Stimulated activated CD8-positive, alpha-beta memory T cell treated with anti-CD3 and anti-CD28 coated beads, Interleukin-15, amount 100 ng/mL, for 1 hour (primary cell): Measurements from ENCODE around the gene RRM1.
"Not testable (repeated sequence)": the region's sequence is repeated elsewhere in the genome, so short reads cannot be mapped to it uniquely, and the experiment has no call there.

ENCODE experiments used
- DNase-seq: peaks from one replicate; pipeline ENCODE4 v3.0.0-alpha.2; 2020; ENCODE audit warnings: low read depth

Gene RRM1

GRCh38 chr11:4140067-4140636 lies 45.6 kb downstream of the RRM1 start:
- DNase-seq: no peak

GRCh38 chr11:4146070-4146771 lies 51.6 kb downstream of the RRM1 start:
- no peak for DNase-seq

- no peak for DNase-seq
Observed at GRCh38 chr11:4146772-4147098, 52.1 kb downstream of the RRM1 start.

- no peak for DNase-seq
Observed at GRCh38 chr11:4154503-4154902, 59.9 kb downstream of the RRM1 start.

GRCh38 chr11:4156571-4156970 lies 62.0 kb downstream of the RRM1 start:
- no peak for DNase-seq

- not testable (repeated sequence) for DNase-seq
Observed at GRCh38 chr11:4158818-4159217, 64.2 kb downstream of the RRM1 start.

GRCh38 chr11:4161305-4161704 lies 66.7 kb downstream of the RRM1 start:
- DNase-seq: no peak

GRCh38 chr11:4164884-4165590 lies 70.4 kb downstream of the RRM1 start:
- DNase-seq: no peak

- no peak for DNase-seq
Observed at GRCh38 chr11:4167292-4167691, 72.7 kb downstream of the RRM1 start.

GRCh38 chr11:4167758-4168157 lies 73.2 kb downstream of the RRM1 start:
- DNase-seq: no peak

- DNase-seq: not testable (repeated sequence)
Observed at GRCh38 chr11:4175620-4176350, 81.2 kb downstream of the RRM1 start.

- DNase-seq: no peak
Observed at GRCh38 chr11:4178813-4179662, 84.4 kb downstream of the RRM1 start.

GRCh38 chr11:4180441-4181183 lies 86.0 kb downstream of the RRM1 start:
- no peak for DNase-seq

- DNase-seq: no peak
Observed at GRCh38 chr11:4181782-4182721, 87.5 kb downstream of the RRM1 start.

- no peak for DNase-seq
Observed at GRCh38 chr11:4183410-4184057, 88.9 kb downstream of the RRM1 start.

- DNase-seq: no peak
Observed at GRCh38 chr11:4184163-4184916, 89.7 kb downstream of the RRM1 start.

GRCh38 chr11:4185561-4185960 lies 91.0 kb downstream of the RRM1 start:
- no peak for DNase-seq

- DNase-seq: no peak
Observed at GRCh38 chr11:4186464-4187054, 92.0 kb downstream of the RRM1 start.
